ENCODE results near the gene TMPRSS4. TPM values are rescaled to one million over a fixed set of nuclear protein-coding genes. Genes with fewer than 3 reads are reported as not detected.

The TMPRSS4 gene
- total RNA-seq, 3 donors from 2014 or later (not counting 1 experiment from before 2014, with no cell fraction given) = not detected

GRCh38 chr11:118152552-118153471, 75.9 kb downstream of the TMPRSS4 start, which contains the start of gene SCN4B:
TSS of gene SCN4B (minus strand) at chr11:118152823. CDS start at chr11:118152673, 150 bp downstream.
- H3K9me3 Mint-ChIP-seq = no peaks in the 10 kb centered on the region
- H3K4me3 Mint-ChIP-seq = no peak within 1 kb of the TSS
- intact Hi-C loops (cut with micrococcal nuclease) = no loop called here
- H3K4me1 Mint-ChIP-seq = peaks cover 6 to 18% of the 10 kb centered on the region in 2 donors
- Histone ChIP-seq H3K4me3 (ENCODE audit: low read length) (no peak within 1 kb of the TSS), H3K27me3 (ENCODE audit: control insufficient read depth, insufficient read depth, low read length) (peaks cover 30% of the 10 kb centered on the region), H3K27ac (ENCODE audit: low read length) (no peak within 1 kb of the TSS), H3K36me3 (ENCODE audit: control insufficient read depth, insufficient read depth, low read length) (no peaks in the 10 kb centered on the region), H3K9me3 (ENCODE audit: control insufficient read depth, insufficient read depth, low read length) (no peaks in the 10 kb centered on the region), H3K4me1 (ENCODE audit: control insufficient read depth, insufficient read depth, low read length) (peaks cover 17% of the 10 kb centered on the region)
- H3K36me3 Mint-ChIP-seq = no peaks in the 10 kb centered on the region
- 1% methylated on average over 88 of the region's 88 CpGs for WGBS (ENCODE audit: insufficient coverage)
- H3K27me3 Mint-ChIP-seq (ENCODE audit: low read depth in 2 of 2) = peaks cover 53 to 70% of the 10 kb centered on the region in 2 donors
- DNase-seq (peak in 1 of 2 donors; percentile 45), ATAC-seq (peak in 1 of 3 donors; percentile 22)
- no peak within 1 kb of the TSS for H3K27ac Mint-ChIP-seq
- TF ChIP-seq CTCF (IDR thresholded peaks at IDR 0.05) = no peak

GRCh38 chr11:118153516-118153915, 76.6 kb downstream of the TMPRSS4 start:
- no peak for ATAC-seq
- H3K4me1 ChIP-seq (ENCODE audit: control insufficient read depth, insufficient read depth, low read length) = peaks cover 17% of the 10 kb centered on the region
- Mint-ChIP-seq H3K27me3 (ENCODE audit: low read depth in 2 of 2) (peaks cover 58 to 75% of the 10 kb centered on the region in 2 donors), H3K4me1 (peaks cover 6 to 18% of the 10 kb centered on the region in 2 donors), H3K4me3 (no peak overlapping the region), H3K27ac (no peak overlapping the region), H3K36me3 (no peaks in the 10 kb centered on the region), H3K9me3 (no peaks in the 10 kb centered on the region)
- H3K27ac ChIP-seq (ENCODE audit: low read length) = no peak overlapping the region
- intact Hi-C loops (cut with micrococcal nuclease) = no loop called here
- no peak for DNase-seq
- WGBS (ENCODE audit: insufficient coverage) = 31% methylated on average over 16 of the region's 16 CpGs
- H3K4me3 ChIP-seq (ENCODE audit: low read length) = no peak overlapping the region
- no peaks in the 10 kb centered on the region for H3K36me3 ChIP-seq (ENCODE audit: control insufficient read depth, insufficient read depth, low read length)
- no peak for TF ChIP-seq CTCF (IDR thresholded peaks at IDR 0.05)
- no peaks in the 10 kb centered on the region for H3K9me3 ChIP-seq (ENCODE audit: control insufficient read depth, insufficient read depth, low read length)
- peaks cover 30% of the 10 kb centered on the region for H3K27me3 ChIP-seq (ENCODE audit: control insufficient read depth, insufficient read depth, low read length)

GRCh38 chr11:118153976-118154375, 77.1 kb downstream of the TMPRSS4 start:
- Histone ChIP-seq H3K4me3 (ENCODE audit: low read length) (no peak overlapping the region), H3K36me3 (ENCODE audit: control insufficient read depth, insufficient read depth, low read length) (no peaks in the 10 kb centered on the region), H3K27me3 (ENCODE audit: control insufficient read depth, insufficient read depth, low read length) (peaks cover 30% of the 10 kb centered on the region), H3K4me1 (ENCODE audit: control insufficient read depth, insufficient read depth, low read length) (peaks cover 17% of the 10 kb centered on the region), H3K27ac (ENCODE audit: low read length) (no peak overlapping the region), H3K9me3 (ENCODE audit: control insufficient read depth, insufficient read depth, low read length) (no peaks in the 10 kb centered on the region)
- TF ChIP-seq CTCF (IDR thresholded peaks at IDR 0.05) = no peak
- Mint-ChIP-seq H3K4me3 (no peak overlapping the region), H3K27me3 (ENCODE audit: low read depth in 2 of 2) (peaks cover 61 to 74% of the 10 kb centered on the region in 2 donors), H3K9me3 (no peaks in the 10 kb centered on the region), H3K4me1 (peaks cover 6 to 18% of the 10 kb centered on the region in 2 donors), H3K36me3 (no peaks in the 10 kb centered on the region), H3K27ac (no peak overlapping the region)
- WGBS (ENCODE audit: insufficient coverage) = 90% methylated on average over 11 of the region's 11 CpGs
- no peak for DNase-seq
- intact Hi-C loops (cut with micrococcal nuclease) = no loop called here
- ATAC-seq = no peak

All from natural killer cell (primary cell).